TTC549 (cell line): ENCODE results near the gene SNRPA.
"Not testable (repeated sequence)": the region's sequence is repeated elsewhere in the genome, so short reads cannot be mapped to it uniquely, and the experiment has no call there.

Experiments used
- FAIRE-seq: peaks from 2 replicates; lab custom pipeline; 2012; peaks lifted over from hg19 to GRCh38; lab: Jason Lieb, UNC

The SNRPA gene

DNA sequence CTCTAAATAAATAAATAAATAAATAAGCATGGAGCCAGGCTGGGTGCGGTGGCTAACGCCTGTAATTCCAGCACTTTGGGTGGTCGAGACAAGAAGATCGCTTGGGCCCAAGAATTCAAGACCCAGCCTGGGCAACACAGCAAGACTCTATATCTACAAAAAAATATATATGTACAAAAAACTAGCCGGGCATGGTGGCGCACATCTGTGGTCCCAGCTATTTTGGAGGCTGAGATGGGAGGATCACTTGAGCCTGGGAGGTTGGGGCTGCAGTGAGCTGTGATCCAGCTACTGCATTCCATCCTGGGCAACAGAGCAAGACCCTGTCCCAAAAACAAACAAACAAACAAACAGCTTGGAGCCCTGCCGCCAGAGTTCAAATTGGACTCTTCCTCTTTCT lies 3.5 kb upstream of the SNRPA start:
- FAIRE-seq: no peak

DNA sequence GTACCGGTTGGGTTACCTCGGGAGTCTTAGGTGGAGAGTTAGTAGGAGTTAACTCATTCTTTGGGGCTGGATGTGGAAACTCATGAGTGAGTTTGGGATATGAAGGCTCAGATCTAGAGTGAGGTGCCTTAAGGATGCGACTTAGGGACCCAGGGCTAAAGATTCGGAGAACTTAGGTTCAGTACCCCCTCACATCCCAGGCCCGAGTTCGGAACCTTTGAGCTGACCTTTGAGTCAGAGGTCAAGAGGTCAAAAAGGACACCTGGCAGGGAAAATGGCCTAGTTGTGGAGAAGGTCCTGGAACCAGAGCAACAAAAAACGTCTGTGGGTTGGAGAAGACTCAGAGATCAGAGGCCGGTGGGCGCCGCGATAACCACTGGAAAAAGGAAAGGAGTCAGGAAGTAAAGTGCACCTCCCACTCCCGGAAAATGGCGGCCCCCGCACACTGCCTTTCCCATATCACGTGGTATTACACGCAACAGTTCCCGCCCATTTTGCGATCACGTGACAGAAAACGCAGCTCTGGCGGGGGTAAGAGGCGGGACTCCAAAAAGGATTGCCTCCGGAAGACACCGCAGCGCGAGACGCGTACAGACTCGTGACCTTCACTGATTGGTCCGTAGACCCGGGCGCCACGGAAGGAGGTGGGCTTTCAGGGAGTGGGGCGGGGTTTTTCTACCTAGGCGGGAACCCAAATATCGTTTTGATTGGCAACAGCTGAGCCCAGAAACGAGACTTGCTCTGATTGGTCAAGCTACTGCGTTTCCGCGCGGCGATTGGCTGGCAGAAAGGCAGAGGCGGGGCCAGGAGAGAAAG lies 737 bp upstream of the SNRPA start, which contains the start of gene ACTMAP:
Gene ACTMAP (minus strand): TSS at position 420 of the 816 bp plus-strand sequence. CDS start 674 bp downstream, outside the sequence.
- FAIRE-seq: peak; percentile 97

DNA sequence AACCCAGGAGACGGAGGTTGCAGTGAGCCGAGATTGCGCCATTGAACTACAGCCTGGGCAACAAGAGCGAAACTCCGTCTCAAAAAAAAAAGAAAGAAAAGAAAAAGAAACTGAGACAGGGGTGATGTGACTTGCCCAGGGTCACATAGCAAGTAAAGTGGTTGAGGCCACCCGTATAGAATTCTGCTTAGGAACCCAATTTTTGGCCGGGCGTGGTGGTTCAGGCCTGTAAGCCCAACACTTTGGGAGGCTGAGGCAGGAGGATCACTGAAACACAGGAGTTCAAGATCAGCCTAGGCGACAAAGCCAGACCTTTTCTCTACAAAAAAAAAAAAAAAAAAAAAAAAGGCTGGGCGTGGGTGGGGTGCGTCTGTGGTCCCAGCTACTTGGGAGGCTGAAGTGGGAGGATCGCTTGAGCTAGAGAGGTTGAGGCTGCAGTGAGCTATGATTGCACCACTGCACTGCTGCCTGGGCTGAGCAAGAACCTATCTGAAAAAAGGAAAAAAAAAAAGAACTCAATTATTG lies 1.3 kb downstream of the SNRPA start:
- FAIRE-seq: no peak

DNA sequence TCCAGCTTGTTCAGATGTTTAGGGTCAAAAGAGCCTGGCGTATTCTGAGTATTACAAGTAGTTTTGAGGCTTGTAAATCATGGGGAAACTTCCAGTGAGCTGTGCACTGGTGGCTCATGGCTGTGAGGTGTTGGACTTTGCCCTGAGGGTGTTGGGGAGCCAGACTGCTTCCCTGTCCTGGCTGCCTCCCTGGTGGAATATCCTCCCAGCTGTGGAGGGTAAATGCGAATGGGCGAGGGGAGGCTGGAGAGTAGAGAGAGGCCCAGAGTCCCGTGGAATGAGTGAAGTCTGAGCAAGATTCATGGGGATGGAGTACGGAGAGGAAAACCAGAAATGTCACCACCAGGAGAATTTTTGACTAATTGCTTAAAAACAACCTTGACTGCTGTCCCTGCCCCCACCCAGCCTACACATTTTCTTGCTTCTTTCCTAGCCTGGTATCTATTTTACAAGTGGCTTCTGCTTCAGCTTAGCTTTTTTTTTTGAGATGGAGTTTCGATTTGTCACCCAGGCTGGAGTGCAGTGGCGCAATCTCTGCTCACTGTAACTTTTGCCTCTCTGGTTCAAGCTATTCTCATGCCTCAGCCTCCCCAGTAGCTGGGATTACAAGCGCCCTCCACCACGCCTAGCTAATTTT lies 3.7 kb downstream of the SNRPA start:
- FAIRE-seq: no peak

DNA sequence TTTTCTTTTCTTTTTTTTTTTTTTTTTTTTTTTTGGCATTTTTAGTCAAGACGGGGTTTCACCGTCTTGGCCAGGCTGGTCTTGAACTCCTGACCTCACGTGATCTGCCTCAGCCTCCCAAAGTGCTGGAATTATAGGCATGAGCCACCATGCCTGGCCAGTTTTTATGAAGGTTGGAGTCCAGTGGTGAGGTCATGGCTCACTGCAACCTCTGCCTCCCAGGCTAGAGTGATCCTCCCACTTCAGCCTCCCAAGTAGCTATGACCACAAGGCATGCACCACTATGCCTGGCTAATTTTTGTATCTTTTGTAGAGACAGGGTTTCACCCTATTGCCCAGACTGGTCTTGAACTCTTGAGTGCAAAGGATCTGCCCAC lies 4.2 kb downstream of the SNRPA start:
- FAIRE-seq: no peak

DNA sequence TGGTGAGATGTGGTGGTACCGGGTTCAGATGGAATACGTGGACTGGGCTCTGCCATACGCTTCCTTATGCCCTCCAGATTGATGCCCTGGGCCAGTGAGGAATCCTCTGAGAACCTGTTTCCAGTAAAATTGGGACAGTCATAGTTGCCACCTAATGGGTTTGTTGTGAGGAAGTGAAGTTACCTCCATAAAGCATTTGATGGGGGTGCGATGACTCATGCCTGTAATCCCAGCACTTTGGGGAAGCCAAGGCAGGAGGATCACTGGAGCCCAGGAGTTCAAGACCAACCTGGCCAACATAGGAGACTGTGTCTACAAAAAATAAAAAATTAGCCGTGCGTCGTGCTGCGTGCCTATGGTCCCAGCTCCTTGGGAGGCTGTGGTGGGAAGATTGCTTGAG lies 4.8 kb downstream of the SNRPA start:
- no peak for FAIRE-seq

DNA sequence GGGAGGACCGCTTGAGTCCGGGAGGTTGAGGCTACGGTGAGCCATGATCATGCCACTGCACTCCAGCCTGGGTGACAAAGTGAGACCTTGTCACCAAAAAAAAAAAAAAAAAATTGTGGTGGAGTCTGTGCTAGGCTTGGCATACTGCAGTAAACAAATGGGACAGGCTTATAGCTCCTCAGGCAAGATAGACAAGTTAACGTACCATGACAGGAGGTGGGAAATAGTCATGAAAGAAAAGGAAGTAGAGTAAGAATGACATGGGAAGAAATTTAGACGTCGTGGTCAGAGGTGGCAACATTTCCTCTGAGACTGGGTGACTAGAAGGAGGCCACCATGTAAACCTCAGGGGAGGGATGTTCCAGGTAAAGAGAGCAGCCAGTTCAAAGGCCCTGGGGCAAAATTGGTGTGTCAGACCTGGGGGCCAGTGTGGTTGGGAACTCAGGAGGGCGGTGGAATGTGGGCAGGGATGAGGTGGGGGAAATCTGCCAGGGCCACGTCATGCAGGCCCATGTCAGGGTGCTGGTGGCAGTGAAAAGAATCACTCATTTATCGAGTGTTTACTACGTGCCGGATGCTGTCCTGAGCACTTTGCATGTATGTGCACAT lies 5.6 kb downstream of the SNRPA start:
- no peak for FAIRE-seq

DNA sequence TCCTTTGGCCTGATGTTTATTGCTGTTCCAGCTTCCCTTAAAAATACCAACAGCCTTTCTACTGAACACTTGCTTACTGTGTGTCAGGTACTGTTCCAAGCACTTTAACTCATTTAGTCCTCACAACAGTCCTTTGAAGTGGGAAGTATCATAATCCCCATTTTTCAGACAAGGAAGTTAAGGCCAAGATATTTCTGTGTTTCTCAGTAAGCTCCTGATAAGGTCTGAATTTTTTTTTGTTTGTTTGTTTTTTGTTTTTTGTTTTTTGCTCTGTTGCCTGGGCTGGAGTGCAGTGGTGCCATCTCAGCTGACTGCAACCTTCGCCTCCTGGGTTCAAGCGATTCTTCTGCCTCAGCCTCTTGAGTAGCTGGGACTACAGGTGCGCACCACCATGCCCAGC lies 7.5 kb downstream of the SNRPA start:
- FAIRE-seq: no peak

DNA sequence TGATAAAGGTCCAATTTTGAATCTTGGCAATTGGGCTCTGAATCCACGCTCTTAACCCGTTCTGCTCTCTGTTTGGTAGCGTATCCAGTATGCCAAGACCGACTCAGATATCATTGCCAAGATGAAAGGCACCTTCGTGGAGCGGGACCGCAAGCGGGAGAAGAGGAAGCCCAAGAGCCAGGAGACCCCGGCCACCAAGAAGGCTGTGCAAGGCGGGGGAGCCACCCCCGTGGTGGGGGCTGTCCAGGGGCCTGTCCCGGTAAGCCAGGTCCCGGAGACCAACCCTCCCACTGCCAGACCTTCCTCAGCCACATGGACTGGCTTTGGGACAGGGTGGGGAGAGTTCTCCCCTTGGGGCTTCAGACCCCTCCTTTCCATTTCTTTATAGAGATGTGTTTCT lies 8.3 kb downstream of the SNRPA start:
- FAIRE-seq: no peak

DNA sequence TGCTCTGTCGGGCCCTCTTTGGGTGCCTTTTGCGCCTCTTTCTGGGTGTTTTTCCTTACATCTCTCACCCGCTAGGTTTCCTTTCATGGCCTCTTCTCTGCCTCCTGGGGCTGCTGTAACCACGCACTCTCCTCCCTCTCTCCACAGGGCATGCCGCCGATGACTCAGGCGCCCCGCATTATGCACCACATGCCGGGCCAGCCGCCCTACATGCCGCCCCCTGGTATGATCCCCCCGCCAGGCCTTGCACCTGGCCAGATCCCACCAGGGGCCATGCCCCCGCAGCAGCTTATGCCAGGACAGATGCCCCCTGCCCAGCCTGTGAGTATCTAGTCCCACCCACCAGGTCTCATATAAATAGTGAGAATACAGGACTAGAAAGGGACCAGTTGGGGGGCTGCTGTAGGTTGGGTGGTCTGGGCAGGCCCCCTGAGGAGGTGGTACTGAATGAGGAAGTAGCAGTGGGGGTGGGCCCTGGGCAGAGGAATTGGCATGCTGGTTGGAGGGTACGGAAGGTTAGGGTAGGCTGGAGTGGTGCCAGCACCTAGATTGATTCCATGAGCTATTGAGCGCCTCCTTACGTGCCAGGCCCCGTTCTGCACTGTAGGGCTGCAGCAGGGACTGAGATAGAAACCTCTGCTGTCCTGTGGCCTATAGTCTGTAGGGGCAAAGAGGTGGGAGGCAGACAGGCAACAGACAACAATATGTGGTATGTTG lies 11.9 kb downstream of the SNRPA start:
- FAIRE-seq: no peak

DNA sequence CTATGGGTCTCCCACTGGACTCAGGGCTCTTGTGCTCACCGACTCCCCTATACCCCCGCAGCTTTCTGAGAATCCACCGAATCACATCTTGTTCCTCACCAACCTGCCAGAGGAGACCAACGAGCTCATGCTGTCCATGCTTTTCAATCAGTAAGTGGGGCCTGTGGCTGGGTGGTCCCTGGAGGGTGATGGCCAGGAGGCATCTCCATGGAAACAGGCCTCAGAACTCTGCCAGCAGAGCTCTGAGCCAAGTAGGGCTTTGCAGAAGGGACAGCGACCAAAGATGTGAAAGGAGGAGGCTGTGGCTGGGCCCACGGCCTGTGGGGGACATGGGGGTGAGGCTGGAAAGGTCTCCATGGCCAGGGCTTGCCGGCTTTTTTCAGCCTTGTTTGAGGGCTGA lies 12.5 kb downstream of the SNRPA start:
- no peak for FAIRE-seq

DNA sequence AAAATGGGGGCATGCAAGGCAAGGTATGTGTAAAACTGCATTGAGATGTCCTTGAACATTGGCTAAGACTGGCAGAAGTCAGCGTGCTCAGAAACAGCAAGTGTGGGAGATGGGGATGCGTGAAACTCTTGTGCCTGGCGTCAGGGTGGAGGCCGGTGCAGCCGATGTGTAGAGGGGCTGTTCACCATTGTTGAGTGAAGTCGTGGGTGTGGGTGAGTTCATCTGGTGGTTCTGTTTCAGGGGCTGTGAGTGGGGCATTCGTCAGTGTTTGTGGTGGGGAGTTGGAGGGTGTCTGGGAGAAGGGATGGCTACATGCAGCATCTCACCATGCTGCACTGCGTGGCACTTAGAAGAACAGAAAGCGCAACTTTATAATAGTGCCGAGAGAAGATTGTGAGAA lies 13.0 kb downstream of the SNRPA start:
- no peak for FAIRE-seq

DNA sequence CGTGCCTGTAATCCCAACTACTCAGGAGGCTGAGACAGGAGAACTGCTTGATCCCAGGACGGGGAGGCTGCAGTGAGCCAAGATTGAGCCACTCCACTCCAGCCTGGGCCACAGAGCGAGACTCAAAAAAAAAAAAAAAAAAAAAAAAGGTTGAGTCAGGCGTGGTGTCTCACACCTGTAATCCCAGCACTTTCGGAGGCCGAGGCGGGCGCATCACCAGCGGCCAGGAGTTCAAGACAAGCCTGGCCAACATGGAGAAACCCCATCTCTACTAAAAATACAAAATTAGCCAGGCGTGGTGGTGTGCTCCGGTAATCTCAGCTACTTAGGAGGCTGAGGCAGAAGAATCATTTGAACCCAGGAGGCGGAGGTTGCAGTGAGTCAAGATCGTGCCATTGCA lies 15.4 kb downstream of the SNRPA start:
- not testable (repeated sequence) for FAIRE-seq

DNA sequence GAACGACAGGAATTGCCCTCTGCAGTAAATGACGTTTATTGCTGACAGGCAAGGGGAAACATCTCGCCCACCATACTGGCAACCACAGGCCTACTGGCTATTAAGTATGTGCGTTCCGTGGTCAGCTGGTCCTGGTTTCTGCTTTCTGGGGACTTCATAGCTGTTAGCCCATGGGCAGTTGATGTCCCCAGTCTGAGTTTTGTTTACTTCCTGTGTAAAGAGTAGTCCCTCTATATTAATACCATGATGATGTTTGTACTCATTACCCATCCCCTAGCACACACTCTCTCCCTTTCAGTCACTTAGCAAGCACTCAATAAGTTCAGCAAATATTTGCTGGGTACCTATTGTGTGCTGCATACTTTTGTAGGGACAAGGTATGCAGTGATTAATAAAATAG lies 17.9 kb downstream of the SNRPA start:
- no peak for FAIRE-seq

DNA sequence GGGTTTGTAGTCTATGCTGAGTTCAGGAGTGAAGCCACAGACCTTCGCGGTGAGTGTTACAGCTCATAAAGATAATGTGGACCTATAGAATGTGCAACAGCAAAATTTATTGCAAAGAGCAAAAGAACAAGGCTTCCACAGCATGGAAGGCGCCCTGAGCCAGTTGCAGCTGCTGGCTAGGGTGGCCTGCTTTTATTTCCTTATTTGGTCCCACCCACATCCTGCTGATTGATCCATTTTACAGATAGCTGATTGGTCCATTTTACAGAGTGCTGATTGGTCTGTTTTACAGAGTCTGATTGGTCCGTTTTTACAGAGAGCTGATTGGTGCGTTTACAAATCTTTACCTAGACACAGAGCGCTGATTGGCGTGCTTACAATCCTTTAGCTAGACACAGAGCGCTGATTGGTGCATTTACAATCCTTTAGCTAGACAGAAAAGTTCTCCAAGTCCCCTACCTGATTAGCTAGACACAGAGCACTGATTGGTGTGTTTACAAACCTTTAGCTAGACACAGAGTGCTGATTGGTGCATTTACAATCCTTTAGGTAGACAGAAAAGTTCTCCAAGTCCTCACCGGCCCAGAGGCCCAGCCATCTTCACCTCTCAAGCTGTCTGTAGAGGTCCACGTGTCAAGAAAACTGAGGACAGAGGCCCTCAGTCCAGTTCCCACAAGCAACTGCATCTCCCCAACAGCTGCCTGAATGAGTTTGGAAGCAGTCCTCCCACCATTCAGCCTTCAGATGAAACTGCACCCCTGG lies 20.3 kb downstream of the SNRPA start:
- FAIRE-seq: not testable (repeated sequence)

DNA sequence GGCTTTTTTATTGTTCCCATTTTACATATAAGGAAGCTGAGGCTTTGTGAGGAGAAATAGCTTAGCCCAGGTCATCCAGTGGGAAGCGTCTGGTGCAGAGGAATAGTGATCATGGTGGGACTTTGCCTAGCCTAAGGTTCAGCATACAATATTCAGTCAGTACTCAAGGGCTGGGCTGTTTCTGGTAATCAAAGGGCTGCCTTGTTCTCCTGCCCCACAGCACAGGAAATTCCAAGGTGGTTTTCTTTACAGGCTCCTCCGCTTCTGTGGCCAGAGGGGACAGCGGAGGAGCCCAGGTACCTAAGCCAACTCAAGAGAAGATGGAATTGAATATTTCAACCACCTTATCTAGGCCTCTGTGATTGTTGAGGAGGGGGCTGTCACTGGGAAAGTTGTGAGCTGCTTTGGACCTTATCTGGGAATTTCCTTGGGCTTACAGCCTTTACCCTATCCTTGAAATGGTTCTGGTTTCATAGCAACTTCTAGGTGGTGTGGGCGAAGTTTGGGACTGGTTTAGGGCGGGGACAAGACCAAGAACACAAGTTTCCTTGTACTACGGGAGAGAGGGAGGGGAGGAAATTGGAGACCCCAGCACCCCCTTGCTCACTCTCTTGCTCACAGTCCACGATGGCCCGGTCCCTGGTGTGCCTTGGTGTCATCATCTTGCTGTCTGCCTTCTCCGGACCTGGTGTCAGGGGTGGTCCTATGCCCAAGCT lies 24.1 kb downstream of the SNRPA start, which contains the start of gene MIA:
Gene MIA (plus strand): TSS at position 606 of the 716 bp plus-strand sequence. CDS start 22 bp downstream, at position 628.
- FAIRE-seq: no peak

DNA sequence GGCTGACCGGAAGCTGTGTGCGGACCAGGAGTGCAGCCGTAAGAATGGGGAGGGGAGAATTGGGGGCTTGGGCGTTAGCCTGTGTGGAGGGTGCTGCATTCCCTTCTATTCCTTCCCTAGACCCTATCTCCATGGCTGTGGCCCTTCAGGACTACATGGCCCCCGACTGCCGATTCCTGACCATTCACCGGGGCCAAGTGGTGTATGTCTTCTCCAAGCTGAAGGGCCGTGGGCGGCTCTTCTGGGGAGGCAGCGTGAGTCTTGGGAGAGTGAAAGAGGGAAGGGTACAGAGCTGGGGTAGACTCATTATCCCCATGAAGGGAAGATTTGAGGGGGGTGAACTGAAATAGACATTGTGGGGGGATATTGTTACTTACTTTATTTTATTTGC lies 24.6 kb downstream of the SNRPA start:
- FAIRE-seq: no peak

DNA sequence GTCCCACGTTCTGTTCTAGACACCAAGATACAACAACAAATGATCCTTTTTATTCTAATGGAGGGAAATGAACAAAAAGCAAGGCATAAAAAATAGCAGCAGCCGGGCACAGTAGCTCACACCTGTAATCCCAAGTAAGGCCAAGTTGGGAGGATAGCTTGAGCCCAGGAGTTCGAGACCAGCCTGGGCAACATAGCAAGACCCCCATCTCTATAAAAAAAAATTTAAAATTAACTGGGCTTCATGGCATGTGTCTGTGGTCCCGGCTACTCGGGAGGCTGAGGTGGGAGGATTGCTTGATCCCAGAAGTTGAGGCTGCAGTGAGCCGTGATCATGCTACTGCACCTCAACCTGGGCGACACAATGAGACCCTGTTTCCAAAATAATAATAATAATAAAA lies 25.4 kb downstream of the SNRPA start:
- FAIRE-seq: no peak

DNA sequence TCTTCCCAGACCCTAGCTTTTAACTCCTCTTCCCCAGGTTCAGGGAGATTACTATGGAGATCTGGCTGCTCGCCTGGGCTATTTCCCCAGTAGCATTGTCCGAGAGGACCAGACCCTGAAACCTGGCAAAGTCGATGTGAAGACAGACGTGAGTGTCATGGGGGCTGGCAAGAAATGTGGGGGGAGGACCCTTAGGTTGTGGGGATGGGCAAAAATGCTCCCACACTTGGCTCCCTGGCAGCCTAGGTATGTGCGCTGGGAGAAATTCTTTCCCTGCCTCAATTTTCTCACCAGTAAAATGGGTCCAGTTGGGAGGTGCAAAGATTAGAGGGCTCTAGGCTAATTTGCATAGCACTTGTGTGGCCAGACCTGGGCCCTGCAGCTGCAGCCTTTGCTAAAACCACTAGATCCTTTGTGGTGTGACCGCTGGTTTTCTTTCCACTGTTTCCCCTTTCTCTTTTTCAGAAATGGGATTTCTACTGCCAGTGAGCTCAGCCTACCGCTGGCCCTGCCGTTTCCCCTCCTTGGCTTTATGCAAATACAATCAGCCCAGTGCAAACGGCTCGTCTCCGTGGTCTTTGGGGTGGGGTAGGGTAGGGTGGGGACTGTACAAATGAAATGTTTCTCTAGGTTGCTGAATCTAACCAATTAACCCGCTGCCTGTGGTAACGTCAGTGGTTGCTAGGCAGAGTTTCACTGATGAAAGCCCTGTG lies 26.1 kb downstream of the SNRPA start:
- no peak for FAIRE-seq

DNA sequence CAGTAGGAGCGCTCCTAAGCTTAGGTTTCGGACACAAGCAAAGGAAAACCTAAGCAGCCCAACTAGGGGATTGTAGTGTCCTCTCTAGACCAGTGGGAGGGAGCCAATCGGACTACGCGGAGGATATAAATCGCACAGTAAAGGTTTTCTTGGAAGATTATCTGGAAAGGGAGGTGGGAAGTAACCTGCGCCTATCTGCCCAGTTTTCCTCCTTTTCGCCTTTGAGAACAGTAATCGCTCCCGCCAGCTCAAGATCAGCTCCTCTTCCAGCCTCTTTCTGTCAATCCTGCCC lies 26.6 kb downstream of the SNRPA start:
- no peak for FAIRE-seq
